Measurements from ENCODE around the gene CALCOCO1. TPM values are rescaled to one million over a fixed set of nuclear protein-coding genes. Genes with fewer than 3 reads are reported as not detected.

CALCOCO1 gene
- total RNA-seq, 1 donor from 2014 or later = 32.0 TPM

DNA sequence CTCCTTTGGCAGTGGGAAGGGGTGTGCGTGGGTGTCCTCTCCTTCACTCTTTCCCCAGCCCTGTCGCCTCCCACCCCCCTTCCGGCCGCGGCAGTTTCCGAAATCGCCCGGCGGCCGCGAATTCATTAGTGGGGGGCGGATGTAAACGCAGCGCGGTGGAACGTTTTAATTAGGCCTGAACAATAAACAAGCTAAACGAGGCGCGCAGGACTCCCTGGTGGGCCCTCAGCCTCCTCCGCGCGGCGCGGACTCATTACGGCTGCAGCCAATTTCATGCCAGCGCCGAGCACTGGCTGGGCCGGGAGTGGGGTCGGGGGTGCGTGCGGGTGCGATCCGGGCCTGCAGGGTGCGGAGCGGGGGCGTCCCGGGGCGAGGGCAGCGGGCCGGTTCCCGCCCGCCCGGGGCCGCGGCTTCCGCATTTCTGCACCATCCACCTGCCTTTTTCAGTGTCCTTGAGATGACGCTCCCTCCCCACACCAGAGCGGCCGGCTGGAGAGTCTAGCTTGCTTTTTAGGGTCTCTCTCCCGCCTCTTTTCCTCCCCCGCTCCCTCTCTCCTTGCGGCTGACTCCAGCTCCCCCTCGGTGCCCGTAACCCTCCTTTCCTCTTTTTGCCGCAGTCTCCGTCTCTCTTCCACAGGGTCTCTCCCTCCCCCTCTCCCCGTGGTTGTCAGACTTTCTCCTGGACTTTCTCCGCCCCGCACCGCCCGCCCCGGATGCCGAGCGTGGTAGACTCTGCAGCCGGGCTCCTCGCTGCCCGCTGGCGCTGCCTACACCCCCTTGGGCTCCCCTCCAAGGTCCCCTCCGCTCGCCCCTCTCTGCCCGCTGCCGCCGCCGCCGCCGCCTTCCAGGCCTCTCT, 24.3 kb upstream of the CALCOCO1 start, which contains the start of gene CISTR:
TSS of gene CISTR (minus strand) at position 644 of the 856 bp plus-strand sequence.
- no peak within 1 kb of the TSS for H3K27ac Mint-ChIP-seq (ENCODE audit: unreplicated experiment)
- H3K4me3 Mint-ChIP-seq = no peak within 1 kb of the TSS
- DNase-seq (ENCODE audit: low read depth, low spot score) = no peak
- peaks cover 10% of the 10 kb centered on the region for H3K27me3 Mint-ChIP-seq (ENCODE audit: low read depth)
- H3K4me1 Mint-ChIP-seq = peaks cover 13% of the 10 kb centered on the region
- H3K36me3 Mint-ChIP-seq (ENCODE audit: low read depth) = no peaks in the 10 kb centered on the region
- TF ChIP-seq, protein P1, sequence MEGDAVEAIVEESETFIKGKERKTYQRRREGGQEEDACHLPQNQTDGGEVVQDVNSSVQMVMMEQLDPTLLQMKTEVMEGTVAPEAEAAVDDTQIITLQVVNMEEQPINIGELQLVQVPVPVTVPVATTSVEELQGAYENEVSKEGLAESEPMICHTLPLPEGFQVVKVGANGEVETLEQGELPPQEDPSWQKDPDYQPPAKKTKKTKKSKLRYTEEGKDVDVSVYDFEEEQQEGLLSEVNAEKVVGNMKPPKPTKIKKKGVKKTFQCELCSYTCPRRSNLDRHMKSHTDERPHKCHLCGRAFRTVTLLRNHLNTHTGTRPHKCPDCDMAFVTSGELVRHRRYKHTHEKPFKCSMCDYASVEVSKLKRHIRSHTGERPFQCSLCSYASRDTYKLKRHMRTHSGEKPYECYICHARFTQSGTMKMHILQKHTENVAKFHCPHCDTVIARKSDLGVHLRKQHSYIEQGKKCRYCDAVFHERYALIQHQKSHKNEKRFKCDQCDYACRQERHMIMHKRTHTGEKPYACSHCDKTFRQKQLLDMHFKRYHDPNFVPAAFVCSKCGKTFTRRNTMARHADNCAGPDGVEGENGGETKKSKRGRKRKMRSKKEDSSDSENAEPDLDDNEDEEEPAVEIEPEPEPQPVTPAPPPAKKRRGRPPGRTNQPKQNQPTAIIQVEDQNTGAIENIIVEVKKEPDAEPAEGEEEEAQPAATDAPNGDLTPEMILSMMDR (conservative IDR thresholded peaks at IDR 0.05) = no peak
- H3K9me3 Mint-ChIP-seq = no peaks in the 10 kb centered on the region

DNA sequence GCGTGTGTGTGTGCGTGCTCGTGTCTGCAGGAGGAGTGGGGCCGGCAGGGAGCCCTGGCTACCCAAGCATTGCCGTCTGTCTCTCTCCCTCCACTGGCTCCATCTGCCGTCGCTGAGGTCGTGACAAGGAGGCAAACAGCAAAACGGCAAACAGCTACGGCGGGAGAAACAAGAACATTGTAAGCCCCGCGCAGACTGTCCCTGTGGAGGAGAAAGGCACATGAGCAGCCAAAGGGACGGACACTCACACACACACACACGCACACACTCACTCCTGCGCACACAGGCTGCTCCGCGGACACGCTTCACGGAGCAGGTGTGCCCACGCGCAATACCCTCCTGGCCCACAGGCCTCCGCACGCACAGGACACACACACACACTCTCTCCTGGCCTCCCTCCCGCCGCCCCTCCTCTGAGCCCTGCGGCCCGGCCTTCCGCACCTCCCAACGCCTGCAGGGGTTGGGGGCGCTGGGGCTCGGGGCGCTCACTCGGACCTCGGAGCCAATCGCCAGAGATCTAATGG, 23.6 kb upstream of the CALCOCO1 start:
- Mint-ChIP-seq H3K4me1 (peaks cover 10% of the 10 kb centered on the region), H3K36me3 (ENCODE audit: low read depth) (no peaks in the 10 kb centered on the region), H3K27me3 (ENCODE audit: low read depth) (peaks cover 10% of the 10 kb centered on the region), H3K4me3 (no peak overlapping the region), H3K27ac (ENCODE audit: unreplicated experiment) (no peak overlapping the region), H3K9me3 (no peaks in the 10 kb centered on the region)
- DNase-seq (ENCODE audit: low read depth, low spot score) = no peak
- TF ChIP-seq, protein P1 (conservative IDR thresholded peaks at IDR 0.05) = no peak

DNA sequence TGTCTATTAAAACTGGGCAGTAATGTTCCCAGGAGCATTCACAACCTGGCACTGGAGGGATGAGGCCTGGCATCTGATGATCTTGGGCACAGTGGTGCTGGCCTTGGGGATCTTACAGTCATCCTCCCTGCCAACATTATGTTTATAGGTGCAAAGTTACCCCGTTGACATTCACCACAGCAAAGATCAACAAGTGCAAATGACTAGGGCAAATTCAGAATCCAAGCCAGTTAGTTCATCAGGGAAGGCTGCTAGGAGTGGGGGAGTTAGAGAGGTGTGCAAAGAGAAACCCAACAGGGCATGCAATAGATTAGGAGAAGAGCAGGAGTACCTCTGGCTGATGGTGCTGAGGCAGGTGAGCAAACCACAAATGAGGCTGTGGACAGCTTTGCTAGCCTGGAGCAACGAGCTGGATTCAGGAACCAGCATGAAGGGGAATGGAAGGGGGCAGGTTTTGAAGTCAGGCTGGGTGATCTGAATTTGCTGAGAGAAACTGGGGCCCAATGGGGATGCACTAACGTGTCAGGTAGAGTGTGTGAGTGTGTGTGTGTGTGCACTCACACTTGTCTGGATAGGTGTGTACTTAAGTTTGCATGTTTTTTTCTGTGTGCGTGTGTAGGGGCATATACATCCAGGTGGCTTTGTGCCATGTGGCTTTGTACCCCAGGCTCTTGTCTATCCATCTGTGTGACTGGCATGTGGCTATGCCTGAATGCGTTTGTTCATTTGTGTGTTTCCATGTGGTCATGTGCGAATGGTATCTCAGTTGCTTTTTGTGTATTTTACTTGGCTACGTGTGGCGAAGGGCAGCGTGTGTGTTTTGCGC, 22.9 kb upstream of the CALCOCO1 start:
- TF ChIP-seq, protein P1 (conservative IDR thresholded peaks at IDR 0.05) = no peak
- no peaks in the 10 kb centered on the region for H3K9me3 Mint-ChIP-seq
- H3K36me3 Mint-ChIP-seq (ENCODE audit: low read depth) = no peaks in the 10 kb centered on the region
- H3K4me3 Mint-ChIP-seq = no peak overlapping the region
- H3K27ac Mint-ChIP-seq (ENCODE audit: unreplicated experiment) = no peak overlapping the region
- peaks cover 3% of the 10 kb centered on the region for H3K4me1 Mint-ChIP-seq
- no peak for DNase-seq (ENCODE audit: low read depth, low spot score)
- H3K27me3 Mint-ChIP-seq (ENCODE audit: low read depth) = peaks cover 3% of the 10 kb centered on the region

DNA sequence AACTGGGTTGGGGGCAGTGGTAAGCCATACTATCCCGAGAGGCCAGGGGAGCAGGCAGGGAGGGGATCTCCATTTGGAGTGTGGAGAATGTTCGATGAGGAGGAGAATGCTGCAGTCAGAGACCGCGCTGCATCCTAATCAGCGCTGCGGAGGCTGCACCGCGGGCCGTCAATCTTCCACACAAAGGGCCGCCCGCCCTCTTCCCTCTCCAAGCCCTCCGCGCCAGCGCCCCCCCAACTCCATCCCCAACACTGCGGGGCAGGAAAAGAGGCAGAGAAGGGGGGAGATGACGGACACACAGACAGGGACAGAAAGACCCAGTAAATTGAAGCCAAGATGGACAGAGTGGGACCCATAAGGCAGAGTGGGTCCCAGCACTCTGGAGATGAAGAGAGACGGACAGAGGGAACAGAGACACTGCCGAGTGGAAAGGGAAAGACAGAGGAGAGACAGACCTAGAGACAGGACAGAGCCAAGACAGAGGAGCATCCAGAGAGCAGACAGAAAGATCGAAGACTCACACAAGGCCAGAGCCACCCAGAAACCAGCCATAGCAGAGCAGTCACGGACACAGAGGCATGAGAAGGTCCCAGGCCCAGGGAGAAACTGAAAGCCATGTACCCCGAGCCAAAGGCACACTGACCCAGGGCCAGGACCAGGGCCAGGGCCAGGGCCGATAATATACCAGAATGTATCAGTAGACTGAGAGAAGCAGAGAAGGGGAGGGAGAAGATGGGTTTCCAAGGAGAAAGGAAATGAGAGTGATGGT, 21.0 kb upstream of the CALCOCO1 start:
- H3K27me3 Mint-ChIP-seq (ENCODE audit: low read depth) = peaks cover 3% of the 10 kb centered on the region
- H3K27ac Mint-ChIP-seq (ENCODE audit: unreplicated experiment) = no peak overlapping the region
- no peaks in the 10 kb centered on the region for H3K9me3 Mint-ChIP-seq
- peaks cover 3% of the 10 kb centered on the region for H3K4me1 Mint-ChIP-seq
- no peak for DNase-seq (ENCODE audit: low read depth, low spot score)
- no peak overlapping the region for H3K4me3 Mint-ChIP-seq
- H3K36me3 Mint-ChIP-seq (ENCODE audit: low read depth) = no peaks in the 10 kb centered on the region
- TF ChIP-seq, protein P1 (conservative IDR thresholded peaks at IDR 0.05) = no peak

DNA sequence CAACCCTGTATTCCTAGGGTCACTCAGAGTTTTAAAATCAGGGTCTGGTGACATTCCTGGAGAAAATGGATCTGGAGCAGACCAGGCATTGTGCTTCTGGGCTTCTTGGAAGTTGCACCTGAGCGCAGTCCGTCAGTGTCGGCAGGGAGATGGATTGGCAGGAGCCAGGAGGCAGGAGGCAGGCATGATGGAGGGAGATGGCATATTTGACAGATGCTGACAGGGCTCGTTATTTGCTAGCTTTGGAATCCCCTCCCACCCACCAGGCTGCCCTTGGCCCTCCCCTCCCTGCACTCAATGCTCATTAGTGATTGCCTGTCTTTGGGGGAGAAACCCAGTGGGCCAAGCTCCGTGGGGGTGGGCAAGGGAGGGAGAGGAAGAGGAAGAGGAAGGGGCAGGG, 19.8 kb upstream of the CALCOCO1 start:
- Mint-ChIP-seq H3K4me1 (peaks cover 3% of the 10 kb centered on the region), H3K9me3 (no peaks in the 10 kb centered on the region), H3K27me3 (ENCODE audit: low read depth) (peaks cover 3% of the 10 kb centered on the region), H3K27ac (ENCODE audit: unreplicated experiment) (no peak overlapping the region), H3K4me3 (peak overlapping the region; percentile 76), H3K36me3 (ENCODE audit: low read depth) (no peaks in the 10 kb centered on the region)
- TF ChIP-seq, protein P1 (conservative IDR thresholded peaks at IDR 0.05) = no peak
- DNase-seq (ENCODE audit: low read depth, low spot score) = no peak
